K562 (cell line): ENCODE data around the gene ATP2A3. TPM values are rescaled to one million over a fixed set of nuclear protein-coding genes. Genes with fewer than 3 reads are reported as not detected.

ENCODE experiments used
- E2F8 ChIP-seq: fragments of 450-650 bp; IDR thresholded peaks from 2 replicates; pipeline ENCODE4 v1.7.1; 2018; ENCODE audit warnings: mild to moderate bottlenecking, low read depth; ENCODE audit not compliant: partially characterized antibody
- SIN3A ChIP-seq, 2 experiments: fragments of 150-350 bp in 1 of 2; IDR thresholded peaks; 2 replicates each; pipeline ENCODE4 v1.6.1; 2011 to 2016; ENCODE audit warnings: borderline replicate concordance in 2 of 2, low read depth in 2 of 2, low read length in 2 of 2, mild to moderate bottlenecking in 2 of 2, moderate library complexity in 2 of 2; ENCODE audit not compliant: control insufficient read depth in 1 of 2
- SIN3B ChIP-seq: fragments of 450-650 bp; IDR thresholded peaks from 2 replicates; pipeline ENCODE4 v1.6.1; 2017; ENCODE audit warnings: low read depth, mild to moderate bottlenecking, moderate library complexity
- SRF ChIP-seq, 2 experiments: fragments of 250-450, 450-650 bp in 1 of 2; sonication (Bioruptor Pico) in 1 of 2; sonication (generic) in 1 of 2; formaldehyde crosslinking; IDR thresholded peaks; 2 replicates each; pipeline versions ENCODE4 v1.5.0 to v1.5.1; 2020 to 2022; ENCODE audit warnings: mild to moderate bottlenecking in 1 of 2, missing genetic modification reagents in 1 of 2
- XRCC5 ChIP-seq: fragments of 200-400 bp; formaldehyde crosslinking; IDR thresholded peaks from 2 replicates; pipeline ENCODE4 v1.6.1; 2017; ENCODE audit warnings: low read depth, mild to moderate bottlenecking, low read length
- ZBTB40 ChIP-seq, 2 experiments: fragments of 450-650 bp in 1 of 2; sonication (generic) in 1 of 2; formaldehyde crosslinking in 1 of 2; IDR thresholded peaks; 2 replicates each; pipeline versions ENCODE4 v1.7.1 to v1.9.0; 2016 to 2022; ENCODE audit warnings: inconsistent platforms in 1 of 2, mild to moderate bottlenecking in 1 of 2, missing genetic modification reagents in 1 of 2
- ZNF133 ChIP-seq: fragments of 250-450 bp; sonication (Bioruptor Pico); IDR thresholded peaks from 2 replicates; pipeline ENCODE4 v1.4.0; 2020; ENCODE audit warnings: mild to moderate bottlenecking
- ZNF263 ChIP-seq: sonication (generic); formaldehyde crosslinking; IDR thresholded peaks from 2 replicates; pipeline ENCODE4 v1.8.0; 2022; ENCODE audit warnings: mild to moderate bottlenecking, missing genetic modification reagents, borderline replicate concordance
- ZNF518B ChIP-seq: fragments of 250-450 bp; sonication (Bioruptor Pico); IDR thresholded peaks from 2 replicates; pipeline ENCODE4 v1.5.0; 2021; ENCODE audit warnings: mild to moderate bottlenecking, moderate library complexity
- polyA plus RNA-seq, 8 experiments: library from polyadenylated mRNA; depleted of rRNA in 4 of 8; stranded (reverse) in 5 of 8; unstranded in 3 of 8; fragments of >200 nt; fragmentation: Nextera tagmentation in 2 of 8; fragmentation: Illumina TruSeq in 1 of 8; extraction: Ambion mirVana in 2 of 8; extraction: Trizol in 1 of 8; gene quantifications; 2 replicates each; pipeline versions ENCODE4 v1.2.1 to v1.2.3, GENCODE V29; 2011 to 2014; ENCODE audit warnings: inconsistent platforms in 1 of 8, missing spikeins in 1 of 8
- total RNA-seq, 7 experiments: library from RNA; depleted of rRNA in 6 of 7; stranded (reverse); fragments of >200 nt in 6 of 7; fragmentation: Illumina TruSeq in 2 of 7; extraction: Trizol in 2 of 7; gene quantifications; 2 replicates each; pipeline versions ENCODE4 v1.2.1 to v1.2.3, GENCODE V29; 2011 to 2021; ENCODE audit warnings: low replicate concordance in 1 of 7

Gene ATP2A3
- total and polyA plus RNA-seq, 9 of the 15 experiments (the other 6 are each of a cell fraction or from before 2014, with no cell fraction given) = 0.65 to 103 (median 31.3) TPM

- peak in 1 of 2 experiments; percentile 69; a peak in 2 of 4 replicates for TF ChIP-seq SRF (CRISPR knock-in tag; IDR thresholded peaks at IDR 0.05)
- no peak for TF ChIP-seq ZNF518B (CRISPR knock-in tag)
- TF ChIP-seq ZNF263 (CRISPR knock-in tag) = no peak
- no peak for TF ChIP-seq ZNF133
- TF ChIP-seq XRCC5 = no peak
- 0 out of 4 replicates have a peak, but pooled peaks of 1 of the 2 experiments have one; percentile 11 for TF ChIP-seq SIN3A (IDR thresholded peaks at IDR 0.05; ENCODE audit: borderline replicate concordance in 2 of 2, control insufficient read depth in 1 of 2, low read depth in 2 of 2, low read length in 2 of 2)
- TF ChIP-seq ZBTB40 (IDR thresholded peaks at IDR 0.05) = no peak
- TF ChIP-seq ZBTB40 (CRISPR knock-in tag; IDR thresholded peaks at IDR 0.05) = no peak
- no peak for TF ChIP-seq SIN3B
- TF ChIP-seq E2F8 = no peak
These were observed 71.1 kb downstream of the ATP2A3 start, which contains the start of gene CAMKK1 (continued) for GRCh38 chr17:3893003-3893719.
